Endothelial cell of umbilical vein (primary cell): ENCODE measurements around the gene TESK2. TPM values are rescaled to one million over a fixed set of nuclear protein-coding genes. Genes with fewer than 3 reads are reported as not detected.

Experiments used
- BruUV-seq: library from RNA; stranded (reverse); fragments of 400-500 nt; replicated peaks from 2 replicates; lab custom pipeline; 2021; lab: Mats Ljungman, UMichigan
- CTCF ChIA-PET: fragments of 300-600, 350-600 bp; sonication (Branson Sonifier 250); formaldehyde crosslinking; loops from one replicate; lab custom pipeline; 2021; ENCODE audit warnings: antibody characterized with exemption, inconsistent platforms; lab: Charles Lee
- POLR2A ChIA-PET: fragments of 300-600, 350-600 bp; sonication (Branson Sonifier 250); formaldehyde crosslinking; loops from one replicate; lab custom pipeline; 2021; ENCODE audit warnings: antibody characterized with exemption, inconsistent platforms; lab: Charles Lee
- DNase-seq: peaks from one replicate; pipeline ENCODE4 v3.0.0-alpha.2; 2011; ENCODE audit warnings: low read depth, low spot score
- FAIRE-seq: peaks from 2 replicates; lab custom pipeline; 2011; peaks lifted over from hg19 to GRCh38; lab: Jason Lieb, UNC
- H2AFZ ChIP-seq: 2 replicates; pipeline ENCODE4 v1.6.0; 2012; ENCODE audit warnings: low read depth, low read length, control low read depth, inconsistent platforms
- H3K27ac ChIP-seq: 2 replicates; pipeline ENCODE4 v1.5.1; 2011; ENCODE audit warnings: low read depth, mild to moderate bottlenecking, control low read depth, low read length, moderate library complexity; ENCODE audit not compliant: insufficient read depth
- H3K27me3 ChIP-seq, 2 experiments: 2 replicates each; pipeline versions ENCODE4 v1.6.0 to v1.6.1; 2011; ENCODE audit warnings: low read length in 2 of 2, mixed read lengths in 1 of 2; ENCODE audit not compliant: control insufficient read depth in 2 of 2, insufficient read depth in 2 of 2
- H3K36me3 ChIP-seq, 2 experiments: 2 replicates in 1 of 2; 3 replicates in 1 of 2; pipeline ENCODE4 v1.5.1; 2011; ENCODE audit warnings: low read length in 2 of 2, mild to moderate bottlenecking in 1 of 2, moderate library complexity in 1 of 2; ENCODE audit not compliant: control insufficient read depth in 2 of 2, insufficient read depth in 2 of 2; ENCODE audit errors: extremely low read depth in 1 of 2
- H3K4me1 ChIP-seq: 3 replicates; pipeline ENCODE4 v1.5.1; 2011; ENCODE audit warnings: mild to moderate bottlenecking, low read length; ENCODE audit not compliant: control insufficient read depth, insufficient read depth; ENCODE audit errors: extremely low read depth
- H3K4me2 ChIP-seq: 2 replicates; pipeline ENCODE4 v1.6.1; 2011; ENCODE audit warnings: low read length, control low read depth, mixed read lengths; ENCODE audit not compliant: insufficient read depth
- H3K4me3 ChIP-seq, 3 experiments: fragments of 200-600 bp in 1 of 3; sonication (generic), shearing (Covaris generic) in 1 of 3; replicated peaks in 1 of 3; 2 replicates each; pipeline ENCODE4 v1.5.1; 2011 to 2016; ENCODE audit warnings: control low read depth in 3 of 3, low read length in 3 of 3, mild to moderate bottlenecking in 2 of 3, inconsistent platforms in 1 of 3, low read depth in 1 of 3, moderate library complexity in 1 of 3; ENCODE audit not compliant: insufficient read depth in 1 of 3
- H3K79me2 ChIP-seq: 2 replicates; pipeline ENCODE4 v1.6.0; 2012; ENCODE audit warnings: low read length, inconsistent platforms; ENCODE audit not compliant: control insufficient read depth, insufficient read depth
- H3K9ac ChIP-seq: replicated peaks from 2 replicates; pipeline ENCODE3; 2011; ENCODE audit warnings: low read length, control low read depth; ENCODE audit not compliant: insufficient read depth; ENCODE audit errors: extremely low read depth
- H3K9me1 ChIP-seq: replicated peaks from 3 replicates; pipeline ENCODE4 v1.6.0; 2011; ENCODE audit warnings: mild to moderate bottlenecking, low read length; ENCODE audit not compliant: control insufficient read depth, insufficient read depth; ENCODE audit errors: extremely low read depth
- H3K9me3 ChIP-seq: replicated peaks from 2 replicates; pipeline ENCODE4 v1.5.1; 2012; ENCODE audit warnings: low read length, inconsistent platforms; ENCODE audit not compliant: control insufficient read depth, insufficient read depth
- H4K20me1 ChIP-seq: replicated peaks from 2 replicates; pipeline ENCODE3; 2011; ENCODE audit warnings: mild to moderate bottlenecking, low read length; ENCODE audit not compliant: control insufficient read depth, insufficient read depth; ENCODE audit errors: extremely low read depth
- EZH2 ChIP-seq: IDR thresholded peaks from 2 replicates; pipeline ENCODE4 v1.6.1; 2012; ENCODE audit warnings: borderline replicate concordance, low read depth, mild to moderate bottlenecking, moderate library complexity, low read length, inconsistent platforms; ENCODE audit not compliant: severe bottlenecking
- FOS ChIP-seq: IDR thresholded peaks from 2 replicates; pipeline ENCODE4 v1.6.1; 2011; ENCODE audit warnings: mild to moderate bottlenecking, low read length, moderate library complexity, borderline replicate concordance; ENCODE audit not compliant: insufficient read depth
- GATA2 ChIP-seq: IDR thresholded peaks from 2 replicates; pipeline ENCODE4 v1.7.0; 2011; ENCODE audit warnings: low read depth, mild to moderate bottlenecking, moderate library complexity, mixed read lengths, low read length; ENCODE audit not compliant: insufficient read length, insufficient read depth
- JUN ChIP-seq: IDR thresholded peaks from 2 replicates; pipeline ENCODE4 v1.6.1; 2011; ENCODE audit warnings: borderline replicate concordance, low read depth; ENCODE audit not compliant: insufficient read length, insufficient read depth
- MAX ChIP-seq: IDR thresholded peaks from 2 replicates; pipeline ENCODE4 v1.6.1; 2011; ENCODE audit not compliant: insufficient read depth, insufficient read length
- MYC ChIP-seq: IDR thresholded peaks from one replicate; pipeline ENCODE4 v1.6.1; 2011; ENCODE audit warnings: mild to moderate bottlenecking, low read depth, low read length
- POLR2A ChIP-seq: IDR thresholded peaks from 2 replicates; pipeline ENCODE4 v1.6.1; 2012; ENCODE audit warnings: low read depth, mild to moderate bottlenecking, control low read depth, low read length
- POLR2AphosphoS5 ChIP-seq: IDR thresholded peaks from 2 replicates; pipeline ENCODE4 v1.6.1; 2012; ENCODE audit warnings: low read depth, mild to moderate bottlenecking, control low read depth, low read length, moderate library complexity; ENCODE audit not compliant: insufficient read depth
- dilution Hi-C: fragments of 300-500 bp; cut with MboI; formaldehyde crosslinking; loops from one replicate; pipeline ENCODE4 v1.15.0; 2019; ENCODE audit warnings: low sequenced_read_pairs; ENCODE audit not compliant: extremely low pct_ligation_motif_present
- intact Hi-C: fragments of 100-400 bp; cut with micrococcal nuclease; formaldehyde crosslinking; loops from one replicate; pipeline ENCODE4 v1.10.0; 2022
- polyA plus RNA-seq, 4 experiments: library from polyadenylated mRNA; depleted of rRNA in 3 of 4; stranded (reverse) in 3 of 4; unstranded in 1 of 4; fragments of >200 nt; gene quantifications; 2 replicates each; pipeline versions ENCODE4 v1.2.1 to v1.2.3, GENCODE V29; 2011 to 2012; ENCODE audit warnings: missing spikeins in 1 of 4
- total RNA-seq: library from RNA; stranded (reverse); gene quantifications from 2 replicates; pipeline ENCODE4 v1.2.3, GENCODE V29; 2021

The TESK2 gene
- total and polyA plus RNA-seq, 2 donors (not counting 3 experiments of a cell fraction or from before 2014, with no cell fraction given): 2.1 to 2.6 TPM

GRCh38 chr1:45423906-45424678, 66.9 kb downstream of the TESK2 start:
- Histone ChIP-seq H3K9me3 (no peaks in the 10 kb centered on the region), H3K27ac (no peak overlapping the region), H3K27me3 (no peaks in the 10 kb centered on the region), H2AFZ (no peak overlapping the region), H3K4me2 (no peak overlapping the region), H3K79me2 (no peaks in the 10 kb centered on the region), H3K9ac (no peak overlapping the region), H3K36me3 (no peaks in the 10 kb centered on the region), H4K20me1 (no peaks in the 10 kb centered on the region), H3K4me1 (no peaks in the 10 kb centered on the region), H3K9me1 (no peaks in the 10 kb centered on the region), H3K4me3 (no peak overlapping the region)
- no peak for TF ChIP-seq FOS
- no peak for TF ChIP-seq POLR2A
- TF ChIP-seq GATA2: no peak
- TF ChIP-seq POLR2AphosphoS5: no peak
- no peak for TF ChIP-seq JUN
- no peak for TF ChIP-seq EZH2
- ChIA-PET POLR2A (no interaction called here), CTCF (interaction anchor here (1.0 to 2.1 kb wide), 4 partner anchors 8 to 406 kb away, joined by 3 to 8 read pairs (median 4); no protein-coding TSS in a partner anchor)
- dilution Hi-C loops (no loop called here), intact Hi-C loops (no loop called here)
- no peak for FAIRE-seq
- BruUV-seq: no TSS peak
- DNase-seq: no peak

GRCh38 chr1:45421935-45422334, 69.0 kb downstream of the TESK2 start:
- H3K4me2 ChIP-seq: no peak overlapping the region
- no peak overlapping the region for H3K9ac ChIP-seq
- H3K4me3 ChIP-seq: no peak overlapping the region
- H2AFZ ChIP-seq: no peak overlapping the region
- no peaks in the 10 kb centered on the region for H3K4me1 ChIP-seq
- TF ChIP-seq EZH2: no peak
- no peak for TF ChIP-seq MAX
- no peak for TF ChIP-seq MYC
- TF ChIP-seq GATA2: no peak
- TF ChIP-seq POLR2A: no peak
- no peaks in the 10 kb centered on the region for H4K20me1 ChIP-seq
- H3K9me3 ChIP-seq: no peaks in the 10 kb centered on the region
- ChIA-PET CTCF (interaction anchor here (1.7 kb wide), 1 partner anchor 15 kb away, joined by 3 read pairs; no protein-coding TSS in a partner anchor), POLR2A (no interaction called here)
- H3K36me3 ChIP-seq: no peaks in the 10 kb centered on the region
- FAIRE-seq (no peak), DNase-seq (no peak)
- no TSS peak for BruUV-seq
- intact Hi-C loops: no loop called here
- dilution Hi-C loops: no loop called here
- no peak overlapping the region for H3K27ac ChIP-seq
- no peaks in the 10 kb centered on the region for H3K79me2 ChIP-seq
- H3K9me1 ChIP-seq: no peaks in the 10 kb centered on the region
- no peaks in the 10 kb centered on the region for H3K27me3 ChIP-seq
